GM12892 (cell line): ENCODE data around the gene VPS50.

ENCODE experiments used
- POLR2A ChIP-seq: IDR thresholded peaks from 2 replicates; pipeline ENCODE4 v1.6.1; 2011; ENCODE audit warnings: low read depth, low read length, control low read depth
- POLR2AphosphoS5 ChIP-seq: IDR thresholded peaks from 2 replicates; pipeline ENCODE4 v1.6.1; 2011; ENCODE audit warnings: low read depth, low read length, control low read depth
- TAF1 ChIP-seq: IDR thresholded peaks from 2 replicates; pipeline ENCODE4 v1.6.1; 2011; ENCODE audit warnings: low read depth, mild to moderate bottlenecking, control low read depth, low read length, borderline replicate concordance

GRCh38 chr7:93242106-93242505, 9.9 kb downstream of the VPS50 start:
- TF ChIP-seq TAF1 (no peak), POLR2AphosphoS5 (no peak), POLR2A (no peak)
